K562 (cell line): ENCODE measurements around the gene SEC23B. TPM values are rescaled to one million over a fixed set of nuclear protein-coding genes. Genes with fewer than 3 reads are reported as not detected.

Source experiments
- ATF1 ChIP-seq, 2 experiments: fragments of 450-650 bp in 1 of 2; IDR thresholded peaks; 2 replicates each; pipeline ENCODE4 v1.6.1; 2016; ENCODE audit warnings: missing compliant biosample characterization in 1 of 2, missing genetic modification characterization in 1 of 2
- CTBP1 ChIP-seq: fragments of 450-650 bp; IDR thresholded peaks from 2 replicates; pipeline ENCODE4 v1.6.1; 2016; ENCODE audit warnings: borderline replicate concordance
- DIDO1 ChIP-seq: fragments of 450-650 bp; IDR thresholded peaks from 2 replicates; pipeline ENCODE4 v1.6.1; 2016; ENCODE audit warnings: low read depth, missing biosample characterization, missing genetic modification characterization
- EGR1 ChIP-seq: fragments of 450-650 bp; conservative IDR thresholded peaks from 2 replicates; pipeline ENCODE4 v1.6.1; 2017; ENCODE audit warnings: mild to moderate bottlenecking
- EHMT2 ChIP-seq: fragments of 450-650 bp; IDR thresholded peaks from 2 replicates; pipeline ENCODE4 v1.6.1; 2018; ENCODE audit warnings: antibody characterized with exemption
- ELF1 ChIP-seq: fragments of 200-800 bp; sonication (Bioruptor generic); IDR thresholded peaks from 2 replicates; pipeline ENCODE4 v1.6.1; 2016; ENCODE audit warnings: missing genetic modification characterization, missing compliant biosample characterization
- HSF4 ChIP-seq: fragments of 250-450 bp; sonication (Bioruptor Pico); IDR thresholded peaks from 2 replicates; pipeline ENCODE4 v2.1.2; 2022; ENCODE audit warnings: mild to moderate bottlenecking, moderate library complexity, borderline replicate concordance
- L3MBTL2 ChIP-seq: fragments of 450-650 bp; IDR thresholded peaks from 2 replicates; pipeline ENCODE4 v1.6.1; 2016; ENCODE audit warnings: mild to moderate bottlenecking, moderate library complexity
- NFE2 ChIP-seq: IDR thresholded peaks from 2 replicates; pipeline ENCODE4 v1.6.1; 2014; ENCODE audit warnings: antibody characterized with exemption, low read depth
- PHF8 ChIP-seq: fragments of 200-600 bp; sonication (generic); IDR thresholded peaks from 2 replicates; pipeline ENCODE4 v1.6.1; 2012; ENCODE audit warnings: mixed run types, mild to moderate bottlenecking, inconsistent platforms, low read length, moderate library complexity, borderline replicate concordance
- POLR2B ChIP-seq: fragments of 450-650 bp; IDR thresholded peaks from 2 replicates; pipeline ENCODE4 v1.6.1; 2018; ENCODE audit warnings: low read depth; ENCODE audit not compliant: partially characterized antibody
- RB1 ChIP-seq: fragments of 450-650 bp; IDR thresholded peaks from 2 replicates; pipeline ENCODE4 v1.6.1; 2017; ENCODE audit warnings: low read depth, mild to moderate bottlenecking
- RFX1 ChIP-seq: fragments of 450-650 bp; IDR thresholded peaks from 2 replicates; pipeline ENCODE4 v1.6.1; 2016; ENCODE audit warnings: mild to moderate bottlenecking, moderate library complexity
- SFPQ ChIP-seq: fragments of 200-400 bp; formaldehyde crosslinking; IDR thresholded peaks from 2 replicates; pipeline ENCODE4 v1.6.1; 2017; ENCODE audit warnings: mild to moderate bottlenecking, low read depth, low read length, moderate library complexity
- SIN3A ChIP-seq, 2 experiments: fragments of 150-350 bp in 1 of 2; IDR thresholded peaks; 2 replicates each; pipeline ENCODE4 v1.6.1; 2011 to 2016; ENCODE audit warnings: borderline replicate concordance in 2 of 2, low read depth in 2 of 2, low read length in 2 of 2, mild to moderate bottlenecking in 2 of 2, moderate library complexity in 2 of 2; ENCODE audit not compliant: control insufficient read depth in 1 of 2
- SMAD4 ChIP-seq: fragments of 250-450 bp; sonication (Bioruptor Pico); conservative IDR thresholded peaks from 2 replicates; pipeline ENCODE4 v1.8.0; 2021; ENCODE audit warnings: inconsistent platforms, mild to moderate bottlenecking, moderate library complexity
- SNRNP70 ChIP-seq: fragments of 200-400 bp; formaldehyde crosslinking; optimal IDR thresholded peaks from 2 replicates; pipeline ENCODE3; 2017; ENCODE audit warnings: low read depth, low read length
- SP1 ChIP-seq: sonication (generic); formaldehyde crosslinking; IDR thresholded peaks from 2 replicates; pipeline ENCODE4 v1.8.1; 2022; ENCODE audit warnings: mild to moderate bottlenecking, missing genetic modification reagents
- SRF ChIP-seq, 2 experiments: fragments of 250-450, 450-650 bp in 1 of 2; sonication (Bioruptor Pico) in 1 of 2; sonication (generic) in 1 of 2; formaldehyde crosslinking; IDR thresholded peaks; 2 replicates each; pipeline versions ENCODE4 v1.5.0 to v1.5.1; 2020 to 2022; ENCODE audit warnings: mild to moderate bottlenecking in 1 of 2, missing genetic modification reagents in 1 of 2
- TFAP4 ChIP-seq: sonication (generic); formaldehyde crosslinking; IDR thresholded peaks from 2 replicates; pipeline ENCODE4 v1.8.0; 2022; ENCODE audit warnings: missing genetic modification reagents, mild to moderate bottlenecking, moderate library complexity, borderline replicate concordance
- TRIM28 ChIP-seq: fragments of 450-650 bp; IDR thresholded peaks from 2 replicates; pipeline ENCODE4 v1.6.1; 2017
- ZKSCAN3 ChIP-seq: fragments of 250-450 bp; sonication (Bioruptor Pico); IDR thresholded peaks from 2 replicates; pipeline ENCODE4 v1.4.0; 2020
- ZNF408 ChIP-seq: fragments of 250-450 bp; sonication (Bioruptor Pico); IDR thresholded peaks from 2 replicates; pipeline ENCODE4 v1.4.0; 2020; ENCODE audit warnings: low read depth, mild to moderate bottlenecking, moderate library complexity
- ZNF589 ChIP-seq: fragments of 200-800 bp; sonication (Bioruptor generic); IDR thresholded peaks from 2 replicates; pipeline ENCODE4 v1.6.1; 2016; ENCODE audit warnings: low read depth, missing genetic modification characterization, missing compliant biosample characterization
- ZNF655 ChIP-seq: fragments of 250-450 bp; sonication (Bioruptor Pico); IDR thresholded peaks from 2 replicates; pipeline ENCODE4 v1.5.0; 2021
- polyA plus RNA-seq, 8 experiments: library from polyadenylated mRNA; depleted of rRNA in 4 of 8; stranded (reverse) in 5 of 8; unstranded in 3 of 8; fragments of >200 nt; fragmentation: Nextera tagmentation in 2 of 8; fragmentation: Illumina TruSeq in 1 of 8; extraction: Ambion mirVana in 2 of 8; extraction: Trizol in 1 of 8; gene quantifications; 2 replicates each; pipeline versions ENCODE4 v1.2.1 to v1.2.3, GENCODE V29; 2011 to 2014; ENCODE audit warnings: inconsistent platforms in 1 of 8, missing spikeins in 1 of 8
- total RNA-seq, 7 experiments: library from RNA; depleted of rRNA in 6 of 7; stranded (reverse); fragments of >200 nt in 6 of 7; fragmentation: Illumina TruSeq in 2 of 7; extraction: Trizol in 2 of 7; gene quantifications; 2 replicates each; pipeline versions ENCODE4 v1.2.1 to v1.2.3, GENCODE V29; 2011 to 2021; ENCODE audit warnings: low replicate concordance in 1 of 7

SEC23B gene
- total and polyA plus RNA-seq, 9 of the 15 experiments (the other 6 are each of a cell fraction or from before 2014, with no cell fraction given), result 31.7 to 70.2 (median 38.5) TPM

GRCh38 chr20:18466894-18467730, 40.6 kb upstream of the SEC23B start, which contains the start of the genes DZANK1 and POLR3F (continued):
- TF ChIP-seq ZKSCAN3 (no peak), L3MBTL2 (peak; percentile 28; the same call in 1 of the 2 replicates), SMAD4 (CRISPR knock-in tag) (no peak), ATF1 (CRISPR knock-in tag; IDR thresholded peaks at IDR 0.05) (no peak), ATF1 (tag; IDR thresholded peaks at IDR 0.05) (peak; percentile 61; the same call in 1 of the 2 replicates), ZNF408 (CRISPR knock-in tag) (no peak), ZNF589 (CRISPR knock-in tag) (no peak), SFPQ (no peak), TFAP4 (CRISPR knock-in tag) (peak; percentile 60; the same call in 1 of the 2 replicates), EHMT2 (no peak), PHF8 (peak; percentile 85; the same call in 1 of the 2 replicates), CTBP1 (peak; percentile 63; the same call in 1 of the 2 replicates), HSF4 (no peak), TRIM28 (peak; percentile 54; the same call in 1 of the 2 replicates), SNRNP70 (no peak), SRF (CRISPR knock-in tag; IDR thresholded peaks at IDR 0.05) (peak in 1 of 2 experiments; percentile 20; a peak in 1 of 4 replicates), EGR1 (0 out of 2 replicates have a peak, but pooled peaks have one; percentile 14), RB1 (peak; percentile 67), ELF1 (peak; percentile 53; the same call in 1 of the 2 replicates), RFX1 (peak; percentile 89), DIDO1 (tag) (peak; percentile 99), SIN3A (IDR thresholded peaks at IDR 0.05; ENCODE audit: borderline replicate concordance in 2 of 2, control insufficient read depth in 1 of 2, low read depth in 2 of 2, low read length in 2 of 2) (peak; percentile 50 to 70; a peak in 2 of 4 replicates), NFE2 (peak; percentile 93), SP1 (peak; percentile 50; the same call in 1 of the 2 replicates), ZNF655 (CRISPR knock-in tag) (no peak), POLR2B (peak; percentile 47)
